NT2/D1 (cell line): ENCODE measurements around the gene C6.

ENCODE experiments used
- DNase-seq: peaks from one replicate; pipeline ENCODE4 v3.0.0-alpha.2; 2011; ENCODE audit warnings: low read depth, low spot score
- H3K27me3 ChIP-seq: 2 replicates; pipeline ENCODE4 v1.6.0; 2011; ENCODE audit warnings: mild to moderate bottlenecking; ENCODE audit not compliant: insufficient read length, insufficient read depth
- H3K36me3 ChIP-seq: 2 replicates; pipeline ENCODE4 v1.6.1; 2011; ENCODE audit warnings: mild to moderate bottlenecking, low read length, mixed read lengths; ENCODE audit not compliant: insufficient read depth, insufficient read length
- H3K4me1 ChIP-seq: 2 replicates; pipeline ENCODE4 v1.5.1; 2011; ENCODE audit not compliant: insufficient read depth, insufficient read length
- H3K4me3 ChIP-seq: 2 replicates; pipeline ENCODE4 v1.5.1; 2011; ENCODE audit warnings: low read depth; ENCODE audit not compliant: insufficient read length
- H3K9ac ChIP-seq: 2 replicates; pipeline ENCODE4 v1.6.0; 2011; ENCODE audit warnings: low read depth; ENCODE audit not compliant: insufficient read length
- H3K9me3 ChIP-seq: 2 replicates; pipeline ENCODE4 v1.5.1; 2011; ENCODE audit warnings: mild to moderate bottlenecking, low read length; ENCODE audit not compliant: insufficient read depth
- SUZ12 ChIP-seq: IDR thresholded peaks from 2 replicates; pipeline ENCODE4 v1.6.1; 2011; ENCODE audit not compliant: insufficient read length, insufficient read depth; ENCODE audit errors: extremely low read depth
- YY1 ChIP-seq: IDR thresholded peaks from 2 replicates; pipeline ENCODE4 v1.6.1; 2011; ENCODE audit not compliant: insufficient read length, insufficient read depth
- ZNF274 ChIP-seq: IDR thresholded peaks from 2 replicates; pipeline ENCODE4 v1.6.1; 2011; ENCODE audit warnings: mild to moderate bottlenecking, low read depth, low read length

The C6 gene

DNA sequence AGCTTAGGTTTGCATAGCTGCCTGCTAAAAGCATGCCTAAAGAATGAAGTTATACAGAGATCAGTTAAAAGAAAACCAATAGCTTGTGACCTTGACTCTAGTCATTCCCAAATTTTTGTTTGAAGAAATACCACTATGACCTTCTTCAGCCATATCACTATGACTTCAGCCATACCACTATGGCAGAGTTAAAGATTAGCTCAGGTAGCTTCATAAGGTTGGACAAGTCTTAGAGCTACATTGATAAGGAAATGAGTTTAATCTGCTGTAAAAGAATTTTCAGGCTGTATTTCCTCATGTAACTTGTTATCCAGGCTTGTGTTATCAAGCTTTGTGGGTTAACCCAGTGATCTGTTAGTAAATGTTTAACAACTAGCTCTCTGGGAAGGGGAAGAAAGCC is 30.7 kb downstream of the C6 start:
- H3K36me3 ChIP-seq, result no peaks in the 10 kb centered on the region
- H3K9me3 ChIP-seq, result no peaks in the 10 kb centered on the region
- no peaks in the 10 kb centered on the region for H3K27me3 ChIP-seq
- no peak overlapping the region for H3K9ac ChIP-seq
- DNase-seq, result no peak
- no peak overlapping the region for H3K4me3 ChIP-seq
- H3K4me1 ChIP-seq, result no peaks in the 10 kb centered on the region
- TF ChIP-seq SUZ12 (no peak), YY1 (no peak), ZNF274 (no peak)

- H3K4me3 ChIP-seq, result no peak overlapping the region
- no peaks in the 10 kb centered on the region for H3K36me3 ChIP-seq
- no peaks in the 10 kb centered on the region for H3K9me3 ChIP-seq
- TF ChIP-seq YY1, result no peak
- no peak for TF ChIP-seq SUZ12
- TF ChIP-seq ZNF274, result no peak
- no peak for DNase-seq
- no peak overlapping the region for H3K9ac ChIP-seq
- H3K4me1 ChIP-seq, result no peaks in the 10 kb centered on the region
- H3K27me3 ChIP-seq, result no peaks in the 10 kb centered on the region
Observed at GRCh38 chr5:41181691-41182564, 31.4 kb downstream of the C6 start.

GRCh38 chr5:41176952-41177351 is 36.4 kb downstream of the C6 start:
- Histone ChIP-seq H3K27me3 (no peaks in the 10 kb centered on the region), H3K4me3 (no peak overlapping the region), H3K9me3 (no peaks in the 10 kb centered on the region), H3K9ac (no peak overlapping the region), H3K4me1 (no peaks in the 10 kb centered on the region), H3K36me3 (no peaks in the 10 kb centered on the region)
- no peak for DNase-seq
- no peak for TF ChIP-seq SUZ12
- TF ChIP-seq YY1, result no peak

DNA sequence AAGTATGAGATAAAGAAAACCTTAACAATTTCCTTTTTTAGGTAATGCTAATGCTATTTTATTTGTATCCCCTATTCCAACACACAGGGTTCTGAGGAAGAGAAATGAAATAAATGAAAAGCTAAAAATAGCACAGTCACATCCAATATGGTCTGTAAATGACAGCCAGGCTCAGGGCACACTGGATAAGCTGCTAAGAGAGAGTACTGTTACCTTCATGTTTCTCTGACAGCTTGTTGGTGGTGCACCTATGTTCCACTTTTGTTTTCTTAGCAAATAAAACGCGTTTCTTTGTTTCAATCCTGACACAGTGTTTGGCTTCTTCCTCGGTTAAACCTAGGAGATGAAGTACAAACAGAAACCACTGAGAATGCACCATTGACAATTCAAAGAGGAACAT is 41.3 kb downstream of the C6 start:
- TF ChIP-seq ZNF274, result no peak
- TF ChIP-seq YY1, result no peak
- no peak for TF ChIP-seq SUZ12
- no peaks in the 10 kb centered on the region for H3K4me1 ChIP-seq

DNA sequence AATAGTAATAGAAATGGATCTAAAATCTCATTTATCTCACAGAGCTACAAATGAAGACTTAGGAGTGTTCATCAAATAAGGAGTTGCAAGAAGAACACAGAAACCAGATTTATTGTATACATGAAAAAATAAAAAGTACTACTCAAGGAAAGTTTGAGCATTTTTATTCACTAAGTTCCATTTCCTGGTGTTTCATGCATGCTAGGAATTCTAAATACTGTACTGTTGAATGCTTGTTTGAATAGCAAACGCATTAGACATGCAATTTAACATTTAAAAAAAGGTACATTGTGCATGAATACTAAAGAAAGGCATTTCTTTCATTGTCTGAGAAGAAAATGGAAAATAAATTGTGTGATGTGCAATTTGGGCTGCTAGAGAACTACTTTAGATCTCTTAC is 52.1 kb downstream of the C6 start:
- Histone ChIP-seq H3K9me3 (no peaks in the 10 kb centered on the region), H3K36me3 (no peaks in the 10 kb centered on the region), H3K9ac (no peak overlapping the region), H3K4me1 (no peaks in the 10 kb centered on the region), H3K27me3 (no peaks in the 10 kb centered on the region), H3K4me3 (no peak overlapping the region)
- DNase-seq, result no peak
- TF ChIP-seq SUZ12, result no peak
- no peak for TF ChIP-seq ZNF274
- TF ChIP-seq YY1, result no peak

More for the DNA sequence above, 41.3 kb downstream of the C6 start:
- Histone ChIP-seq H3K9ac (no peak overlapping the region), H3K9me3 (no peaks in the 10 kb centered on the region), H3K27me3 (no peaks in the 10 kb centered on the region), H3K36me3 (no peaks in the 10 kb centered on the region), H3K4me3 (no peak overlapping the region)
- no peak for DNase-seq

GRCh38 chr5:41157272-41157894 is 55.9 kb downstream of the C6 start:
- Histone ChIP-seq H3K9me3 (no peaks in the 10 kb centered on the region), H3K36me3 (no peaks in the 10 kb centered on the region), H3K9ac (no peak overlapping the region), H3K27me3 (no peaks in the 10 kb centered on the region), H3K4me3 (no peak overlapping the region), H3K4me1 (no peaks in the 10 kb centered on the region)
- TF ChIP-seq YY1, result no peak
- TF ChIP-seq ZNF274, result no peak
- no peak for TF ChIP-seq SUZ12
- DNase-seq, result no peak

- H3K9me3 ChIP-seq, result no peaks in the 10 kb centered on the region
- TF ChIP-seq ZNF274 (no peak), YY1 (no peak), SUZ12 (no peak)
- no peak for DNase-seq
Observed at GRCh38 chr5:41156739-41157138, 56.6 kb downstream of the C6 start.

More at GRCh38 chr5:41156739-41157138, 56.6 kb downstream of the C6 start:
- no peak overlapping the region for H3K9ac ChIP-seq
- no peaks in the 10 kb centered on the region for H3K4me1 ChIP-seq
- no peak overlapping the region for H3K4me3 ChIP-seq
- no peaks in the 10 kb centered on the region for H3K36me3 ChIP-seq
- H3K27me3 ChIP-seq, result no peaks in the 10 kb centered on the region
